ENCODE data around the gene ASXL1. TPM values are rescaled to one million over a fixed set of nuclear protein-coding genes. Genes with fewer than 3 reads are reported as not detected.

ASXL1 gene
- total RNA-seq, 2 experiments from 2014 or later: 129 to 141 TPM

- DNase-seq (no peak), ATAC-seq (no peak)
- CTCF ChIA-PET: interaction anchor here (0.6 to 1.4 kb wide), 4 partner anchors 21 to 253 kb away, joined by 3 to 4 read pairs (median 3); no protein-coding TSS in a partner anchor
- Mint-ChIP-seq H3K27me3 (no peaks in the 10 kb centered on the region), H3K4me1 (peaks cover 6% of the 10 kb centered on the region), H3K36me3 (ENCODE audit: low read depth) (peaks cover 2% of the 10 kb centered on the region), H3K9me3 (ENCODE audit: low read depth) (no peaks in the 10 kb centered on the region), H3K4me3 (no peak overlapping the region), H3K27ac (no peak overlapping the region)
- intact Hi-C loops (cut with DNase I, micrococcal nuclease): loop anchor here in 1 of 2 experiments (1.0 kb wide), 1 partner anchor 182 kb away; no protein-coding TSS in a partner anchor
- POLR2A ChIA-PET: interaction anchor here (0.5 kb wide), 1 partner anchor 186 kb away, joined by 3 read pairs; no protein-coding TSS in a partner anchor
These were observed 112.8 kb downstream of the ASXL1 start for GRCh38 chr20:32470940-32471339.

DNA sequence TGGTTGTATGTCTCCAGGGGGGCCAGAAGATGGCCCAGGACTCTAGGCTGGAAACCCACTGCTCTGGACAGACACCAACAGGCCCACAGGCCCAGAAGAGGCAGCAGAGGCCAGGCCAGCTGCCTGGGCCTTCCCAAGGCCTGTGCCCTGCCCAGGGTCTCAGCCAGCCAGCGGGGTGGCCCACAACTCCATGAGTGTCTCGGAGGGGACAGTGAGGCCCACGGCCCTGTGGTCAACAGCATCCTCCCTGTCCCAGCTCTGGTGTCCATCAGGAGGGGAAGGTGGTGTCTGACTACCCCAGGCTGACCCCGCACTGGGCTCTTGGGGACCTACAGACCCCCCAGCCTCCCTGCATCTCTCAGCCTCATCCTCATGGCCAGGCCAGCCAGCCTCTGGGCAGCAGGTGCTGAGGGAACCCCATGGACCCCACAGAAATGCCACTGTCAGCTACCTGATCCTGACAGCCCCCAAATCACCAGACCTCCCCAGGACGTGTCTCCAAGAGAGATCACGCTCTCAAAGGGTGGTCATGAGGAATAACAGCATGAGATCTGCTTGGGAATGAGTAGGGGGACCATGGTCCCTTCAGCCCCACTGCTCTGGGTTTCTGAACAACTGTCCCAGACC is 114.6 kb downstream of the ASXL1 start:
- POLR2A ChIA-PET: no interaction called here
- DNase-seq: no peak
- Mint-ChIP-seq H3K4me1 (peaks cover 23% of the 10 kb centered on the region), H3K27ac (no peak overlapping the region), H3K36me3 (ENCODE audit: low read depth) (peaks cover 2% of the 10 kb centered on the region), H3K9me3 (ENCODE audit: low read depth) (no peaks in the 10 kb centered on the region), H3K4me3 (no peak overlapping the region), H3K27me3 (no peaks in the 10 kb centered on the region)
- ATAC-seq: no peak
- CTCF ChIA-PET: interaction anchor here (0.6 to 1.2 kb wide), 2 partner anchors 180 to 306 kb away, joined by 3 read pairs; no protein-coding TSS in a partner anchor
- intact Hi-C loops (cut with DNase I, micrococcal nuclease): no loop called here

DNA sequence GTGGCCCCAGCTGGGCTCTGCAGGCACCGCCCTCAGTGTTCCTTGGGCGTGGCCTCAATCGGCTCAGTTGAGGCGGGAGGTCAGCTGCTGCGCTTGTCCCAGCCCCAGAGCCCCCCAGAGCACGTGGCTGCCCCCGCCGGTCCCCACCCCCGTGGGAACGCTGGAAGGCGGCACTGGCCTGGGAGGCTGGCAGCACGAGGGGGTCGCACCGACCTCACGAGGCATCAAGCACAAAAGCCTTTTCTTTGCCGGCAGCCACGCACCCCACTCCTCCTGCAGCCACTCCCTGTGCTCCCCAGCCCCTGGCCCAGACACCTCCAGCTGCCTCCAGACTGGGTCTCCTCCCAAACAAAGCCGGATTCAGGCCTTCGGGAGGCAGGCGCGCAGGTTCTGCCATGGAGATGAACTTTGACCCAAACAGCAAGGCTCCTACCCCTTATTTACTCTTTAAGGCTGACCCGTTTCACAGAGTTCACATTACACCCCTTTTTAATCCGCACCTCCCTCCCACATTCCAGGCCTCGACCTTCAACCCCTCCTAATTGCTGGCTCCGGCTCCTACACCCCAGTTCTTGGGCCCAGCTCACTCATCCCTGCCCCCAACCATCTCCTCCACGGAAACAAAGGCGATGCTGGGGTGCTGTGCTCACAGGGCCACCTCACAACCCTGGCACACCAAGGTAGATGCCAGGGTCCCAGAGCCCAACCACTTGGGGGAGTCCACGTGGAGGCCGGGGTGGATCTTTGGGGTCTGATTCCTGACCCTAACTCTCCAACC is 115.3 kb downstream of the ASXL1 start:
- ChIA-PET CTCF (interaction anchor here (1.2 kb wide), 1 partner anchor 179 kb away, joined by 3 read pairs; no protein-coding TSS in a partner anchor), POLR2A (no interaction called here)
- no peaks in the 10 kb centered on the region for H3K27me3 Mint-ChIP-seq
- peaks cover 29% of the 10 kb centered on the region for H3K4me1 Mint-ChIP-seq
- intact Hi-C loops (cut with DNase I, micrococcal nuclease): no loop called here
- peaks cover 2% of the 10 kb centered on the region for H3K36me3 Mint-ChIP-seq (ENCODE audit: low read depth)
- H3K4me3 Mint-ChIP-seq: no peak overlapping the region
- ATAC-seq: no peak
- H3K9me3 Mint-ChIP-seq (ENCODE audit: low read depth): no peaks in the 10 kb centered on the region
- no peak for DNase-seq
- H3K27ac Mint-ChIP-seq: no peak overlapping the region

GRCh38 chr20:32474009-32474716 is 116.0 kb downstream of the ASXL1 start:
- POLR2A ChIA-PET: no interaction called here

DNA sequence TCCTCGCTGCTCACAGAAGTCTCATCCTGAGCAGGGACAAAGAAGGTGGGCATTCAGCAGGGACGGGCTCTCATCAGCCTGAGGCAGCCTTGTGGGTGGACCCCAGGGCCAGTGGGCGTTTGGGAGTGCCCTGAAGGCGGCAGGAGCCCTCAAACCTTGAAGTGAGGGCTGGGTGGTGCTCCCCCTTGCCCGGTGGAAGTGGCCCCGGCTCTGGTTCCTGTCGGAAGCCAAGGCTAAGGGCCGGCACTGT is 116.5 kb downstream of the ASXL1 start:
- peaks cover 34% of the 10 kb centered on the region for H3K4me1 Mint-ChIP-seq
- intact Hi-C loops (cut with DNase I, micrococcal nuclease): no loop called here
- ATAC-seq (no peak), DNase-seq (no peak)
- no peak overlapping the region for H3K27ac Mint-ChIP-seq
- H3K4me3 Mint-ChIP-seq: no peak overlapping the region
- ChIA-PET CTCF (no interaction called here), POLR2A (no interaction called here)
- no peaks in the 10 kb centered on the region for H3K27me3 Mint-ChIP-seq
- no peaks in the 10 kb centered on the region for H3K9me3 Mint-ChIP-seq (ENCODE audit: low read depth)
- peaks cover 2% of the 10 kb centered on the region for H3K36me3 Mint-ChIP-seq (ENCODE audit: low read depth)

More at GRCh38 chr20:32474009-32474716, 116.0 kb downstream of the ASXL1 start:
- intact Hi-C loops (cut with DNase I, micrococcal nuclease): no loop called here
- Mint-ChIP-seq H3K4me1 (peaks cover 34% of the 10 kb centered on the region), H3K4me3 (no peak overlapping the region), H3K27me3 (no peaks in the 10 kb centered on the region), H3K9me3 (ENCODE audit: low read depth) (no peaks in the 10 kb centered on the region), H3K36me3 (ENCODE audit: low read depth) (peaks cover 2% of the 10 kb centered on the region), H3K27ac (no peak overlapping the region)
- no peak for DNase-seq
- CTCF ChIA-PET: no interaction called here
- no peak for ATAC-seq

- intact Hi-C loops (cut with DNase I, micrococcal nuclease): no loop called here
- no peak for DNase-seq
- ChIA-PET POLR2A (no interaction called here), CTCF (interaction anchor here (1.0 kb wide), 1 partner anchor 10 kb away, joined by 4 read pairs; no protein-coding TSS in a partner anchor)
- Mint-ChIP-seq H3K4me3 (no peak overlapping the region), H3K4me1 (peaks cover 39% of the 10 kb centered on the region), H3K9me3 (ENCODE audit: low read depth) (no peaks in the 10 kb centered on the region), H3K36me3 (ENCODE audit: low read depth) (peaks cover 2% of the 10 kb centered on the region), H3K27ac (peak overlapping the region; percentile 68), H3K27me3 (no peaks in the 10 kb centered on the region)
- peak; percentile 37 for ATAC-seq
These were observed 117.1 kb downstream of the ASXL1 start for GRCh38 chr20:32474967-32475811.

GRCh38 chr20:32476684-32477593 is 118.8 kb downstream of the ASXL1 start:
- Mint-ChIP-seq H3K36me3 (ENCODE audit: low read depth) (peaks cover 2% of the 10 kb centered on the region), H3K27ac (peak overlapping the region; percentile 68)

DNA sequence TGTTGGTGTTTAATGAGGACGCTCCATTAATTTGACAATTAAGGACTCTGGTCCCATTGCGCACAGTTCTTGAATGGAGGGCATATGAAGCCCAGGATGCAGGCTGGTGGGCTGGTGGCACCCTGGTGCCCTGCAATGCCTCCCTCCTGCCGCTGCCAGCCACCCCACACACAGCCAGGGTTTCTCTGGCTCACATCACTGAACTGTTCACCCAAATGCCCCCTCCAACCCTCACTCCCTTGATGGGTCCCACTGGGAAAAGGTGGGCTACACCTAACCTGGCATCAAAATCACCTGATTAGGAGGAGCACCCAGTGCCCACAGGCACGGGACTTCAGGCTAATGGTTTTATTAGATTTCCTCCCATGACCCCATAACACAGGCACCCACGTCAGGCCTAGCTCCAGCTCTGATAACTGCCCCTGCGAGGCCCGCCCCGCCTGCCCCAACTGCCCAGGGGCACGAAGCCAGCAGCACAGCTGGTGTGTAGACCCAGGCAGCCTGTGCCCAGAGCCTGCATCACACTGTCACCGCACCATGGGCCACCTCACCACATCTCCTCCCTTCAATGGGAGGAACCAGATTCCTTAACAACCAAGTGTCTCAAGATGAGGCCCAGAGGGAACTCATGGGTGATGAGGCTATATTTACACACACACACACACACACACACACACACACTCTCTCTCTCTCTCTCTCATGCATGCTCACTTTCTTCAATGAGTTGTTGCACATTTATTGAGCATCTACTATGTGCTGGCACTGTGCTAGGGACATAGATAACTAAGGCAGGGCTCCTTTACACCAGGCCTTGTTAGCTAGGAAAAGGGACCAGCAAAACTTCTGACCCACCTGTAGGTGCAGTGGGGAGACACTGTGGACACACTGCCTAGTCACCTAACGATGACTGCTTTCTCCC is 119.7 kb downstream of the ASXL1 start:
- no peak for ATAC-seq
- POLR2A ChIA-PET: no interaction called here
- Mint-ChIP-seq H3K4me1 (peaks cover 47% of the 10 kb centered on the region), H3K9me3 (ENCODE audit: low read depth) (no peaks in the 10 kb centered on the region), H3K36me3 (ENCODE audit: low read depth) (peaks cover 2% of the 10 kb centered on the region), H3K27me3 (no peaks in the 10 kb centered on the region), H3K4me3 (no peak overlapping the region), H3K27ac (no peak overlapping the region)
- intact Hi-C loops (cut with DNase I, micrococcal nuclease): no loop called here
- no peak for DNase-seq
- CTCF ChIA-PET: interaction anchor here (0.6 to 0.7 kb wide), 4 partner anchors 196 to 886 kb away, joined by 3 to 4 read pairs (median 3); no protein-coding TSS in a partner anchor

More at GRCh38 chr20:32476684-32477593, 118.8 kb downstream of the ASXL1 start:
- DNase-seq (no peak), ATAC-seq (no peak)
- Mint-ChIP-seq H3K4me3 (no peak overlapping the region), H3K27me3 (no peaks in the 10 kb centered on the region), H3K9me3 (ENCODE audit: low read depth) (no peaks in the 10 kb centered on the region), H3K4me1 (peaks cover 47% of the 10 kb centered on the region)
- intact Hi-C loops (cut with DNase I, micrococcal nuclease): no loop called here
- ChIA-PET CTCF (interaction anchor here (0.6 to 0.7 kb wide), 2 partner anchors 267 to 448 kb away, joined by 3 read pairs; no protein-coding TSS in a partner anchor), POLR2A (no interaction called here)

DNA sequence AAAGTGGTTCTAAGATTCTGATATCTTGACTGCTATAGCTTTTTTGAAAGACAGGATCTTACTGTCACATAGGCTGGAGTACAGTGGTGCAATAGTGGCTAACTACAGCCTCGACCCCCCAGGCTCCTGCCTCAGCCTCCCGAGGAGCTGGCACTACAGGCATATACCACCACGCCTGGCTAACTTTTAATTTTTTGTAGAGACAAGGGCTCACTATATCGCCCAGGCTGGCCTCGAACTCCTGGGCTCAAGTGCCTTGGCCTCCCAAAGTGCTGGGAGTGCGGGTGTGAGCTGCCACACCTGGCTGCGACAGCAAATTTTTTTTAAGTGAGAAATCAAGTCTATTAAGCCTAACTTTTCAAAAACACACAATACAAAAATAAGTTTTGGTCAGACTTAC is 120.4 kb downstream of the ASXL1 start:
- Mint-ChIP-seq H3K36me3 (ENCODE audit: low read depth) (no peaks in the 10 kb centered on the region), H3K27ac (peak overlapping the region; percentile 55), H3K4me3 (no peak overlapping the region), H3K27me3 (no peaks in the 10 kb centered on the region), H3K4me1 (peaks cover 47% of the 10 kb centered on the region), H3K9me3 (ENCODE audit: low read depth) (no peaks in the 10 kb centered on the region)
- ChIA-PET CTCF (interaction anchor here (0.6 to 0.7 kb wide), 2 partner anchors 264 to 349 kb away, joined by 3 read pairs; no protein-coding TSS in a partner anchor), POLR2A (no interaction called here)
- intact Hi-C loops (cut with DNase I, micrococcal nuclease): no loop called here
- no peak for DNase-seq
- no peak for ATAC-seq
